GM19351 (cell line): Measurements from ENCODE around the gene MACC1.
A peak's percentile ranks its signal among the peaks of the same experiment; 100 is the strongest.

ENCODE experiments used
- ATAC-seq: cut with Tn5 transposase; IDR thresholded peaks from one replicate; pipeline ENCODE4 v1.9.1; 2021; ENCODE audit warnings: mild to moderate bottlenecking, moderate library complexity; ENCODE audit not compliant: unreplicated experiment

Gene MACC1

DNA sequence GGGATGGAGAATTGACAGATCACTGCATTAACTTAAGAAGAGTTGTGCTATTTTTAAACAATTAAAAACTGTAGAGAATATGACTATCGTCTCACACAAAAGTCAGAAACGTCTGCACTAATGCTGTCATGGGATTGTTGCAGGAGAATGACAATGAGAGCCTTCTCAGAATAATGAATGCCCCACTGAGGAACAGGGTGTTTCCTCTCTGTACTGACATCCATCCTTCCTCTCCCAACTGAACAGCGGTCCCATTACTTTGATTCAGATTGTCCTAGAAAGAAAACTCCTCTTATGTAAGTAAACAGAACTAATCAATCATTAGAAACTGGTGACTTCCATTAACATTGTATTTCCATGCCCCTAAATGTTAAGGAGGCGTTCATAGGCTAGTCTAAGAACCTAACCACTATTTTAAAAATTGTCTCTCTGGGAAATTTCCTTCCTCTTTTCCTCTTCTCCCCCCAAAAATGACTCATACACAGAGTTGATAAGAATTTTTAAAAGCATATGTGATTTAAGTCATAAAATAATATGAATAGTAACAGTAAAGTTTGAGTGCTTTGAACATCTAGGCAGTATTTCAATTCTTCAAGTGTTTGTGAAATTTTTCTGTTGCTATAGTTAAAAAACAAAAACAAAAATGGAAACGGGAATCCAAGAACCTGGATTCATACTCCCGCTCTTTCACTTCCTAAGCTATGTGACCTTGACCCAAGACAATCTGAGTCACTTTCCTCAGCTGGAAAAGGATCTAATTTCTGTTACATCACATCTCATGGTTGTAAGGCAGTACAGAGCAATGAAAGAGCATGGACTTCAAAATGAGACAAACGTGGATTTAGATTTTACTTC lies 12.7 kb upstream of the MACC1 start:
- ATAC-seq = no peak

DNA sequence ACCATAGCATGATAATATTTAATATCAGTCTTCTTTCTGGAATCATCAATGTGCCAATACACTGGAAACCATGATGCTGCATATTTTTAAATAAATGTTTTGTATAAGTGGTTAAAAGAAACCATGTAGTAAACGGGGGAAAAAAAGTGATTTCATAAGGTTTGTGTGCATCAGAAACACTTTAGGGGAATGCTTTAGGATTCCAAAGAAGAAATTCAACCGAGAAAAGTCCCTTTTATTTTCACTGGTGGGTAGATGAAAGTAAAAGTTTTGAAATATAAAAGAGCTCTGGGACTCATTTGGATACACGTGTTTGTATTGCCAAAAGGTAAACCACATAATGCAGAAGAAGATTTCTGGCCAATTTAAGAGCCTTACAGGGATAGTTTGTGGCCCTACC lies 11.9 kb upstream of the MACC1 start:
- ATAC-seq = no peak

DNA sequence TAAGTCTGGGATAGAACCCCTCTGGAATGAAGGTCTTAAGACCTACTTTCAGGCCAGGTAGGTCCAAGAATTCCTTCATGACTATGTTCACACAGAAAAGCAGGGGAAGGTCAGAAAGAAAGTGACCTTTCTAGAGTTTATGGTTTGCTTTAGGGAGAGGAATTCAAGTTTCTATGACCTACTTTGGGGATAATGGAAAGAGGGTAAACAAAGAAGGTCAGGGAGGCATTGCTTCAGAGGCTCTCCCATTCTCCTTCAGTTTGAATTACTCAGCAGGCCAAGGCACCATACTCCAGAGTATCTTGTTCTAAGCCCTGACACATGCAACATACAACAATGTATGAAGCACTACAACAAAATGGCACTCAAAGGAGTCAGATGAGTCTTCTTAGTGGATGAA lies 11.5 kb upstream of the MACC1 start:
- ATAC-seq = no peak

DNA sequence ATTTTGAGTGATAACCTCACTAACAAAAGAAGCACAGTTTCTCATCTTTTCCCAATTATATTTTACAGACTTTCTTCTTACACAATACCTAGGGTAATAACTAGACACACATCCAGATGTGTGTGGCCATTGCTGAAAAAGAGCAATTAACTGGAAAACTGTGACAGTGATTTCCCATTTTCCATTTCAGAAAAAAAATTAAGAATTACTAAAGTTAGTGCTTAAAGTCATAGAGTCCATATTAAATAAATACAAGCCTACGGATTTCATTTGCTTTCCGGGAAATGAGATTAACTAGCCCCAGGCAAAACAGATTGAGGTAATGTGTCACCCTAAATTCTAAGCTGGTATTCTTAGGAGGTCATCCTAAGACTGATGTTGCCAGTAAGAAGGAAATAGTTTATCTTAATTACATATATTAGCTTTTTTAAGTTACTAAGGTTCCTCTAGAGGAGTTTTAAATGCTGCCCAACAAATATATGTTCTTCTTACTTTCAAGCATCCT lies 10.2 kb upstream of the MACC1 start:
- ATAC-seq = no peak

DNA sequence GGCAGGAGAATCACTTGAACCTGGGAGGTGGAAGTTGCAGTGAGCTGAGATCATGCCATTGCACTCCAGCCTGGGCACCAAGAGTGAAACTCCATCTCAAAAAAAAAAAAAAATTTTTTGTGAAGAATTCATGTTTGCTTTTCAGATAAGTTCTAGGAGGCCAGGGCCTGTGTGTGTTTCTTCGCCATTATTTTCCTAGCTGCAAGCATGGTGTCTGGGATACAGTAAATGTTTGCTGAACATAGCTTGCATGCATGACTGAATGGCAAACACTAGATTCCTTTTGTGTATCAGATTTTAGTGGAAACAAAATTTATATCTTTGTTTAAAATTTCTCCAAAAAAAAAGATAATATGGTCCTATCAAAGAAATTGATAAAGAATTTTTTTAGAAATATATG lies 9.7 kb upstream of the MACC1 start:
- no peak for ATAC-seq

DNA sequence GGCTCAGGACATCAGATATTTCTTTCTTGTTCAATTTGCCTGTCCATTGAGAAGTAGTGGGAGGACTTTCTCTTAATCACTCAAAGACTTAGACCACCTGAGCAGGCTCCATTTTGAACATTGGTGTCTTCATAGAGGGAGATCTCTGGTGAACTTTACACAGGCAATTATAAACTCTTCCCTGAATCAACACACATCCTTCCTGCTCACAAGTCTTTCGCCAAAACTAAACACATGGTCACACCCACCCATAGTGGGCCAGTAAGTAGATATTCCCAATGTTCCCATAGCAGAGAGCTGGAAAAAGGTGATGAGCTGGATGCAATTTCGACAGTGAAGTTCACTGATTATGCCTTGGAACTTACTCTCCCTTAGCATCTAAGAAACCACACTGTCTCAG lies 8.2 kb upstream of the MACC1 start:
- ATAC-seq = no peak

DNA sequence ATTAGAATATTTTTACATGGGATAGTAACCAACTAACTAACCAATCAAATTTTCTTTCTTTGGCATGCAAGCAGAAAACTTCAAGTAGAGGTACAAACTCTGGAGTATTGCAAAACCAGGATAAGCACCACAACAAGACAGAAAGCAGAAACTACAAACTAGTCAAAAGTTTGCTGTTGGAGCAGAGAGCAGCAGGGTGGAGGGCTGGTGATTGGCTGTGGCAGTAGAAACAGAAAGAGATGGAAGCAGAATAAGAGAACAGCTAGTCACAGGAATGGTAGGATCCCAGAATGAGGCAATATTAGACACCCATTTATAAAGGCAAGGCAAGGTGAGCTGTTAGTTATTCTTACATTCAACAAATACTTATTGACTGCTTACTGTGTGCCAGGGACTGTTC lies 6.8 kb upstream of the MACC1 start:
- ATAC-seq = no peak

DNA sequence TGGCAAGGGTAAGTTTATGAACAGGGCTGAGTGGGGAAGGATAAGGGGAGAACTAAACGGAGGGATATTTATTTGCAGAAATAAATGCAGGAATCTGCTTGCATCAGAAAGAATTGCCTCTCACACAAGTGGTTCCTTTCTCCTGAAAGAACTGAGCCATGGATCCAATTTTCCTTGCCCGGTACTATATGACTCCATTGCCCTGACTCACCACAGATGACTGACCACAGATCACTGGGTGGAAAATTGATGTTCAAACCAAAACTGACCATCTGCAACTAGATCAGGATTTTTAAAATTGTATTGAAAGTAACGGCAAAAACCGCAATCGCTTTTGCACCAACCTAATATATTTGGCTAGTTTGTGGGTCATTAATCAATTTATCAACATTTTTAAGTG lies 6.2 kb upstream of the MACC1 start:
- no peak for ATAC-seq

DNA sequence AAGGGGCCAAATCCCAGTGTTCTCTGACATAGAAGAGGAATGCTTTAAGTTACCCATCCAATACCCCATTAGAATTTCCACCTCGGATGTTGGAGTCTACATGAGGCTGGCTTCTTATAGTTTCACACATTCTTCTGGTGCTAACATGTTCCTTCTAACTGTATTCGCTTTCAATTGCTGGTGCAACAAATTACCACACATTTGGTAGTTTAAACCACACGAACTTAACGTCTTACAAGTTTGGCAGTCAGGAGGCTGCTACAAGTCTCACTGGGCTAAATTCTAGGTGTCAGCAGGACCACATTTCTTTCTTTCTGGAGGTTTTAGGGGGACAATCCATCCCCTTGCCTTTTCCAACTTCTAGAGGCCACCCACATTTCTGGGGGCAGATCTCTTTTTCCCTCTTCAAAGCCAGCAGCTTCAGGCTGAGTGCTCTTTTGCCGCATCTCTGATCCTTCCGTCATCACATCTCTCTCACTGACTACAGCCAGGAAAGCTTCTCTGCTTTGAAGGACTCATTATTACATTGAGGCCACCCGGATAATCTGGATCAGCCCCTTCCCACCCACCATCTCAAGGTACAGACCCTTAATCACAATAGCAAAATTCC lies 5.1 kb upstream of the MACC1 start:
- ATAC-seq = no peak

DNA sequence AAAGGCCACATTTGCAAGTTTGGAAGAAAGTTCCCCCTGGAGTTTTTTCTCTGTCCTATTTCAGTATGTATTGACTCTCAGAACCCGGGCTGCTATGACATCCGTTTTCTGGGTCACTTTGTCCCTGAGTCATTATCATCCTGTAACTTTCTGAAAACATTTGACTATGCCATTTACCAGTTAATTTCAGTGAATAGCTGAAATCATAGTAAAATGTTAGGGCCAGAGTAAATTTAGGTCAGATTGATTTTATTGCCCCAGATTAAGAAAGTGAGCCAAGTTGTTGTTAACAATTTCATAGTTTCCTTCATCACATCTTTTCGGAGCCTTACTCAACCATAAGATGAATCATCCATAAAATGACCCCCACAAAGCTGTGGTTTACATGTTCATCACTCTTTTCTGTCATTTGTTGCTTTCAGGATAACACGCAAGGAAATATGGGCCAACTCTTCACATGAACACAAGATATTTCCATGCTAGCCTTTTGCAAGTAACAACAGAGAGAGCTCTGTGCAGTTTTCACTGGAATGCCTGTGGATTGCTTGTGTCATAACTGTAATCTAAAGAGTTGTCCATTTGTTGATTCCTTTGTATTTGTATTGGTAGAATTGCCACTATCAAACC lies 3.9 kb upstream of the MACC1 start:
- ATAC-seq = no peak

DNA sequence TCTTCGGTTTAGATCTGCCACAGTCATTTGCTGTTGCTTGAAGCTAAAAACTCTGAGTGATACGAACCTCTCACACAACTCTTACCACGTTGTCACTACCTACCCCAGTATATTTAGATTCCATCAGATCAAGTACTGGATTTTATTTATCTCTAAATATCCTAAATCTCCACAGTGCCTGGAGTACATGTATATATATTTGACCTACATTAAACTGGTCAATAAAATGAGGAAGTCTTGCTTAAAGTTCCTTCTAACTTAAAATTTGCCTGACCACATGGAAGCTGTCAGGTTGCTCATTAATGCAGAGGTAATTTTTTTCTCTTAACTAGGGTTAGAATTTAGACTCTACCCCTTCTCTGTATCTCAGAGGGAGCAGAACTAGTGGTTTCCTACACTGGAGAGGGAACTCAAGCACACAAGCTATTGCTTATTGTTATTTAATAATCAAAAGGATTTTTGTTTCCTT lies 3.1 kb upstream of the MACC1 start:
- ATAC-seq = no peak

DNA sequence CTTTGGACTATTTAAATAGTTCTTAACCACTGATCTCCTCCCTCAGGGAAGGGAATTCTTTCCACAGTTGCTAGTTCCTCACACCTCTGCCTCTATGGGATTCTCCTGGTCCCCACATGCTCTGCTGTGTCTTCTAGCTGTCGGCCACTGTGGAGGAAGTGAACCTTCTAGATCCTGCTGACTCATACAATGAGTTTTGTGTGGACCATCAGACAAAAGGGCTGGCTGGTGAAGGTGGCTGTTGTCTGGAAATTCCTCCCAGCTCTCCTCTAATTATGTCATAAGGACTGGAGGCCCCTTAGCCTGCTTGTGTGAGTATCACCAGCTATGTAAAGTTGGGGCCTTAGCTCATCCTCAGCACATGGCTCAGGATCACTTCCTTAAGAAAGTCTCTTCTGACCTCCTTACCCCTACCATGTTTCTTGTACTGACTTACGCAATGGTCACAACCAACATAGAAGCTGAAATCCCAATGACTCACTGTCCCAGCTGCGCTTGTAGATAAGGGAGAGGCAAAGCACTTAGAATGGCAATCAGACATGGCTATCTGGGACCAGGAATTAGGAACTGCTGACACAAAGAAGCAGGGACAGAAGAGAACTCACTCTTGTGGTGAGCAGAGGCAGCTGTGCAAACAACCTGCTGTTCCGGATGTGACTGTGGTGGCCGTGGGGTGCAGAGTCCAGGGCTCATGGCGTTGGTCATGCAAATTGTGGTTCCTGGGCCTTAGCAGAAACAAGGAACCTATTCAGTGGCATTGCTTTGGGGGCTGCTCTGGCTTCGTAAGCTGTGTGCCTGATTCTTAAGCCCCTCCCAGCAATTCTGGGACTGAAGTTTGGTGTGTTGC lies 2.5 kb upstream of the MACC1 start:
- ATAC-seq = peak; percentile 75

DNA sequence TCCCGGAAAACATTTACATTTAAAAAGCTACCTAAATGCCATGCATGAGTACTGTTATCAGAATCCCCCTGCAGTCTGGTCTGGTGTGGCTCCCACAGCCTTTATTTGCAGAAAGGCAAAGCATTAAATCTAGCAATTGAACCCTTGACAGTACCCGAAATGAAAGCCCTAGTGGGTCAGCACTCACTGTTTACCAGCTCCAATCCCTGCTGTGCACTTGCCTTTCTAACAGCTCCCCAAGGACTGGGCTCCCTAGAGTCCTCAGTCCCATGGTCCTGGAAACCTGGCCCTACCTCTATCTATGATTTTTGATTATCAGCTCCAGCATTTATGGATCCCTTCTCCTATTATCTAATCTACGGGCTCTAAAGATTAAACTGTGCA lies 1.9 kb upstream of the MACC1 start:
- no peak for ATAC-seq

DNA sequence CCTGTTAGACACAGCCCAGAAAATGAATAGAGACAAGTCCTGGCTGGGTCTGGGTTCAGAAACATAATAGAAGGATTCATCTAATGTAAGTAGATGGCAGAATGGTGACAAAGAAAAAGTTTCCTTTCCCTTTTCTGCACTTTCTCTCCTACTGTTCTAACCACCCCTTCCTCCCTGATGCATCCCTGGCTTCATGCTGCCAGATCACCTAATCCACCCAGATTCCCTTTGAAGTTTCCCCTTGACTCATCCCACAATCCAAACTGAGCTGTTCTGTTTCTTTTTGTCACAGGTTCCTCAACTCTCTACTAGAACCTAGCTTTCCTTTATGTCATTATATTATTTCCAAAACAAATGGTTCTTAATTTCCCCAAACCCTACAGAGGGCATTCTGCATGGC lies 1.1 kb upstream of the MACC1 start:
- no peak for ATAC-seq

DNA sequence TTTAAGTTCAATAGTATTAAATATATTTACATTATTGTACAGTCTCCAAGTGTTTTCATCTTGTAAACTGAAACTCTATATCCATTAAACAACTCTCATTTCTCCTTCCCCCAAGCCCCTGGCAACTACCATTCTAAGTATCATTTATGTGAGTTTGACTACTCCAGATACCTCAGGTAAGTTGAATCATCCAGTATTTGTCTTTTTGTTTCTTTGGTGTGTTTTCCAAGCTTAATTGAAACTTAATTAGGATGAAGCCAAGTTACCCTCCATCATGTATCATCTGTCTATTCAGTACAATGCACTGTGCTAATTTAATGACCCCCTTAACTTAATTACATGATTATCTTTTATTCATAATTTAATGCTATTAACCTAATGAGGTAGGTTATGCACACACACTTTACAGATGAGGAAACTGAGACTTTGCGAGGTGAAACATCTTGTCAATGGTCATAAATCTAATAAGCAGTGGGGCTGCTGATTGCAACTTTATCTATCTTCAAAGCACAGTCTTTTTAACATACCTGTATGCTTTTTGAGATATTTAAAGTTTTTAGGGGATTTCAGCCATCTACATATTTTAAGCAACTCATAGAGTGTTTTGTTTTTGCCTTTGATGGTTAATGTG lies 663 bp downstream of the MACC1 start:
- ATAC-seq = no peak

DNA sequence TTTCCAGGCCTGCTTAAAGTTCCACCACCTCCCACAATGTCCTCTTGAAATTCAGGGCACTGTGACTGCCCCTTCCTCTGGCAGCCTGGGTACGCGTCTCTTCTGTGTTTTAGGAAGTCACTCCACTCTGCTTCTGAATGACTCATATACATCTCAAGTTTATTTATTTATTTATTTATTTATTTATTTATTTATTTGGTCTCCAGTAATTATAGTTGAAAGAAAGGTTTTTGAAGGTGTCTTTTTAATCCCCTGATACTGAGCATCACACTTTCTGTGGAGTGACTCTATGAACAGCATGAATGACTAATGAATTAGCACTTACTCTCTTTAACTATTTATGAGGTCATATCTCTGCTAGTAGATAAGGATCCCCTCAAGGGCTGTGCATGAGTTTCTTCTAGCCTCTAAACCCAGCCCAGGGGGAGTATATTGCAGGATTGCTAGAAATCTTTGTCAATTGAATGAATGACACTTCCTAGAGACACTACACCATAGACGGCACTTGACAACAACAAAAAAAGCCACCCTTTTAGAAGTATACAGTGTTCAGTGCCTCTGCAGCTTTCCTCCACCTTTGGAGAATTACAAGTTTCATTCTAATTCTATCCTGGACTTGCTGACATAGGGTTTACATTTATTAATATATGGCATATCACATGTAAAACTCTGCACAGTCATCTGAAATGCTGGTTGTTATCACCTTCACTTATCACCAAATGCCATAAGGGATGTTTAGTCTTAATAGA lies 2.1 kb downstream of the MACC1 start:
- ATAC-seq = no peak

DNA sequence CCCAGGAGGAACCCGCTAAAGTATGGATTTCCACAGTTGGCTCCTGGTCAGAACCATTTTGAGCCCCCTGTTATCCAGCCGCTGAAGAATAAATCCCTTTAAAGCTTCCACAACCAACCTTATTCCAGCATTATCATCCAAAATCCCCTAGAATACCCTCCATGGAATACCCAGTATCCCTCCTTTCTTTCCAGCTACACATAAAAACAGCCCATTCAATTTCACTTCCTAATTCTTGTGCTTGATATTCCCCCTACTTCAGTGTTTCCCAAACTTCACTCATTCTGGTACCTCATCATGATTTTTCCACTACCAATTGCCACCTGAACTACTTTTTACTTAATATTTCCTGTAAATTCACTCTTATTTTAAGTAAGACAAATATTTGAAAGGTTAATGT lies 3.1 kb downstream of the MACC1 start:
- ATAC-seq = no peak

DNA sequence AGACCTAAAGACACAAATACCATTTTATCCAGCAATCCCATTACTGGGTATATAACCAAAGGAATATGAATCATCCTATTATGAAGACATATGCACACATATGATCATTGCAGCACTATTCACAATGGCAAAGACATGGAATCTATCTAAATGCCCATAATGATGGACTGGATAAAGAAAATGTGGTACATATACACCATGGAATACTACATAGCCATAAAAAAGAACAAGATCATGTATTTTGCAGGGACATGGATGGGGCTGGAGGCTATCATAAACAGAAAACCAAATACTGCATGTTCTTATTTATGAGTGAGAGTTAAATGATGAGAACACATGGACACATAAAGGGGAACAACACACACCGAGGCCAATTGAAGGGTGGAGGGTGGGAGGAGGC lies 3.8 kb downstream of the MACC1 start:
- no peak for ATAC-seq

DNA sequence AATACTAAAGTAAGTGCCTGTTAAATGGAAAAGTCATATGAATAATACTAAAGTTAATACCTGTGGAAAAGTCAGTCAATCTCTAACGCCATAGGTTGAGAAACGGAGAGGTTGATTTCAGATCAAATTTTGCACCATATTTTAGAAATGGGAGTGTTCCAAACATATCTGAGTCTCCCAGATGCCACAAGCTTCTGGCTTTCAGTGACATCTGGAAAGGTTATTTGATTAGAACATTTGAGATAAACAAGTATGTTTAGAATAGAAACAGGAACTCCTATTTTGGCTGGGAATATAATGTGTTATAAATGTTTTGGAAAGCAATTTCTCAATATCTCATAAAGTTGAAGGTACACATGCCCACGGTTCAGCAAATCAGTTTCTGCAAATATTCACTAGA lies 5.8 kb downstream of the MACC1 start:
- no peak for ATAC-seq
